Eye (tissue), 1 donor: ENCODE measurements around the gene DIS3.
"Not testable (repeated sequence)": the region's sequence is repeated elsewhere in the genome, so short reads cannot be mapped to it uniquely, and the experiment has no call there.

ENCODE experiments used
- DNase-seq: peaks from one replicate; pipeline ENCODE4 v3.0.0-alpha.2; 2015

Gene DIS3

DNA sequence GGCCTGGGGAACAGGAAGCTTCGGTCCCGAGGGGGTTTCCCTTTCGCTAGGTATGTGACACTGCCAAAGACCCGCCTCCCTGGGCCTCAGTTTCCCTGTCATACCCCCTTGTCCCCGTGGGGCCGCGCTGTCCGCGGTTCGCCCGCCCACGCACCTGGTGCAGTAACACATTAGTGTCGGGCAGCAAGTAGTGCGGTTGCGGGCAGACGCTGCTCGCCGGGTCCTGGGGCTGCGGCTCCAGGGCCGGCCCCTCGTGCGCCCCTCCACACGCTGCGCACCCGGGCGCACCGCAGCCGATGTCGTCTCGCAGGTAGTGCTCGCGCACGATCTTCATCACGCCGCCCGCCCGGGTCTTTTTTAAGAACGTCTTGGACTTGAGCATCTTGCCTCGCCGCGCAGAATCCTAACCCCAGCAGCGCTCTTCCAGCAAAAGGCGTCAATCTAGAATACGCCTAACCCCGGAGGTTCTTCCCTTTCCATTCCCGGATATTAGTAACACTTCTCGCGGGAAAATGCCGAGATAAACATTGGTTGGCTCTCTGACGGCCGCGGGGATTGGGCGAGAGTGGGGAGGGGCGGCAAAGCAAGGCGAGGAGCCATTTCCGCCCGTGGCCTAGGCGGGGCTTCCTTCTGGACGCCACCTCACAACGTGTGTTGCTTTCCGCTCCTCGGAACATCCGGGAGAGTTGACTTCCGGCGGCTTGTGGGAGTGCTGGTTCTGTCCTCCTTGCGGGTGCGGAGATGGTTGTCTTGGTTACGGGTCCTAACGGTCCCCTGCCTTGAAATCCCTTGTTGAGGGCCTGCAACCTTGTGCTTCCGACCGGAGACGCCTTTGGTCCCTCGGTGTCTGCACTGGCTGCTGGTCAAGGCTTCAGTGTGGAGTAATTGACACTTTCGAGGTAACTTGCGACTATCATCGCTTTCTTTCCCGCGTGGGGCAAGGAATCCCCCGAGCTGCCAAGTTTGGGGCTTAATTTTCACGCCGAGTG is at the start of gene DIS3, which contains the start of gene PIBF1:
DIS3 (minus strand) TSS at position 450 of the 989 bp plus-strand sequence; CDS start at position 382, 68 bp downstream.
PIBF1 (plus strand) TSS at position 683 of the 989 bp plus-strand sequence. CDS start 1,337 bp downstream, outside the sequence.
- peak; percentile 99 for DNase-seq

DNA sequence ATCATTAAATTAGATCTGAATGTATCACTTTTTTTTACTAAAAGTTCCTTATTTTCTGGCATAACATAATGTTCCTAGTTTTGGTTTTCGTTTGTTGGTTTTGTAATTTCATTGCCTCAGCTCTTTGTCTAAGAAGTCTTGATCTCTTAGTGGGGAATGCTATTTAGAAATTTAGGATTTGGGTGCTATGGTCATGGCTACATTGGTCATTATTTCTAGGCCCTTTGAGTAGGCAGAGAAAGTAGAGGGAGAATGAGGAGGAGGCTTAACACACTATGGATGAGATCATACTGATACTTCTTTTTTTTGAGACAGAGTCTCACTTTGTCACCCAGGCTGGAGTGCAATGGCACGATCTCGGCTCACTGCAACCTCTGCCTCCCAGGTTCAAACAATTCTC is 42.0 kb upstream of the DIS3 start:
- DNase-seq: no peak

DNA sequence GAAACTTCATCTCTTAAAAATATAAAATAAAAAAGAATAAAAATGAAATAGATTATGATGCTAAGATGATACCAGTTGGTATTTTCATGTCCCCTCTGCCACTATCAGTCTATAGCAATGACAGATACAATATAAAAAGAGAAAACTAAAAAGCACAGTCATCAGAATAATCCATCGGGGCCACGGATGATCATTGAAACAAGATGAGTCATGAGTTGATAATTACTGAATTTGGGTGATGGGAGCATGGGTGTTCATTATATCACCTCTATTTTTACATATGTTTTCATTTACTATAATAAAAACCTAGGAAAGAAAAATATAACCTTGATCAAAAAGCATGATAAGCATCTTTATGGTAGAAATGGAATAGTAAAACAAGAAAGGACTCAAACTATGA is 41.4 kb upstream of the DIS3 start:
- no peak for DNase-seq

DNA sequence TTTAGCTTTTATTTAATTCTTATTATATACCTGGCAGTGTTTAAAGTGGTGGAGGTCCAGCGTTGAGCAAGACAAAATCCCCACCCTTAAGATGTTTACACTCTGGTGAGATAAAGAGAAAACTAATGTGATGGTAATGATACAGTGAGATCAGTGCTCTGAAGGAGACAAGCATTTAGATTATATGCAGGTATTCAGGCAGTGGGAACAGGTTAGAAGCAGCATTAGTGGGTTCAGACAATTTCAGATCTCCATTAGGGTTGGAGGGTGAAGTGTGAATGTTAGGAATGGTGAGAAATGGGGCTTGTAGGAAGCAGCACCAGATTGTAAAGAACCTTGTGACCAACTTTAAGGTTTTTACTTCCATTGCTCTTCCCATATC is 39.2 kb upstream of the DIS3 start:
- no peak for DNase-seq

- DNase-seq: no peak
Observed at GRCh38 chr13:72820156-72820897, 38.6 kb upstream of the DIS3 start.

- DNase-seq: peak; percentile 65
Observed at GRCh38 chr13:72808917-72809500, 27.3 kb upstream of the DIS3 start.

DNA sequence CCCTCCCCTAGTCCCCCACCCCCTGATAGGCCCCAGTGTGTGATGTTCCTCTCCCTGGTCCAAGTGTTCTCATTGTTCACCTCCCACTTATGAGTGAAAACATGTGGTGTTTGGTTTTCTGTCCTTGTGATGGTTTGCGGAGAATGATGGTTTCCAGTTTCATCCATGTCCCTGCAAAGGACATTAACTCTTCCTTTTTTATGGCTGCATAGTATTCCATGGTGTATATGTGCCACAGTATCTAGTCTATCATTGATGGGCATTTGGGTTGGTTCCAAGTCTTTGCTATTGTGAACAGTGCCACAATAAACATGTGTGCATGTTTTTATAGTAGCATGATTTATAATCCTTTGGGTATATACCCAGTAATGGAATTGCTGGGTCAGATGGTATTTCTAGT is 24.8 kb upstream of the DIS3 start:
- DNase-seq: not testable (repeated sequence)

- DNase-seq: no peak
Observed at GRCh38 chr13:72805676-72806346, 24.1 kb upstream of the DIS3 start.

GRCh38 chr13:72804301-72804700 is 22.6 kb upstream of the DIS3 start:
- no peak for DNase-seq

GRCh38 chr13:72798817-72799216 is 17.1 kb upstream of the DIS3 start:
- no peak for DNase-seq

- no peak for DNase-seq
Observed at GRCh38 chr13:72792640-72793039, 10.9 kb upstream of the DIS3 start.

GRCh38 chr13:72788831-72789230 is 7.1 kb upstream of the DIS3 start:
- DNase-seq: no peak

DNA sequence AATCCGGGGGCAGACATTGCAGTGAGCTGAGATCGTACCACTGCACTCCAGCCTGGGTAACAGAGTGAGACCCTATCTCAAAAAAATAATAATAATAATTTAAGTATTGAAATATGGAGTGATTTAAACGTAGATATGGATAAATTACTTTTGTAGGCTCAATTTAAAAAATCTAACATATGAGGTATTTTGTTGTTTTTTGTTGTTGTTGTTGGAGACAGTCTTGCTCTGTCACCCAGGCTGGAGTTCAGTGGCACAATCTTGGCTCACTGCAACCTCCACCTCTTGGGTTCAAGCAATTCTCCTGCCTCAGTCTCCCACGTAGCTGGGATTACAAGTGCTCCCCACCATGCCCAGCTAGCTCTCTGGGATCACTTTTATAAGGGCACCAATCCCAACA is 3.0 kb upstream of the DIS3 start:
- DNase-seq: not testable (repeated sequence)

- DNase-seq: peak; percentile 35
Observed at GRCh38 chr13:72782717-72783116, 1.0 kb upstream of the DIS3 start.

- DNase-seq: no peak
Observed at GRCh38 chr13:72774019-72774418, 7.7 kb downstream of the DIS3 start.

DNA sequence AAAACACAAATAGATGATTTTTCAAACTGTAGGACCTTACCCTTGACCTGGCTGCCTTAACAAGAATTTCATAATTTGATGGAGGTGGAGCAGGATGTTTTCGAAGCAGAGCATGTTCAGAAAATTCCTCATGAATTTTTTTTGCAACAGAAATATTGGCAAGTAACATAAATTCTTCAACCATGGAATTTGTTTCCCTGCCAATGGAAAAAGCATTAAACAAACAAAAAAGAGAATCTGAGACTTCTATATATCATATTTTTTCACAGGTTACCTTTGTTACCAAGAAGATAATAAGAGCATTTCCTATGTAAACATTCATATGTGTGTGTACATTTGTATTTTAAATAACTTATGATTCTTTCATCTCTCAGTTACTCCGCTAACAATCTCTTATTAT is 18.3 kb downstream of the DIS3 start:
- no peak for DNase-seq

- no peak for DNase-seq
Observed at GRCh38 chr13:72760189-72760588, 21.5 kb downstream of the DIS3 start.

GRCh38 chr13:72757792-72758535 is 23.7 kb downstream of the DIS3 start:
- no peak for DNase-seq

- DNase-seq: no peak
Observed at GRCh38 chr13:72754111-72754510, 27.6 kb downstream of the DIS3 start.

DNA sequence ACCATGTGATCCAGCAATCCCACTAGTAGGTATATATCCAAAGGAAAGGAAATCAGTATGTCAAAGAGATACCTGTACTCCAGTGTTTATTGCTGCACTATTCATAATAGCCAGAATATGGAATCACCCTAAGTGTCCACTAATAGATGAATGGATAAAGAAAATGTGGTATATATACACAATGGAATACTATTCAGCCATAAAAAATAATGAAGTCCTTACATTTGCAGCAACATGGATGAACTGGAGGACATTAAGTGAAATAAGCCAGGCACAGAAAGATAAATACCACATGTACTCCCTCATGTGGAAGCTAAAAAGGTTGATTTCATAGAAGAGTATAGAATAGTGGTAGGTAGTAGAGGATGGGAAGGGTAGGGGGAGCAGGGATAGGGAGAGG is 30.5 kb downstream of the DIS3 start:
- no peak for DNase-seq

GRCh38 chr13:72745260-72745659 is 36.4 kb downstream of the DIS3 start:
- no peak for DNase-seq

DNA sequence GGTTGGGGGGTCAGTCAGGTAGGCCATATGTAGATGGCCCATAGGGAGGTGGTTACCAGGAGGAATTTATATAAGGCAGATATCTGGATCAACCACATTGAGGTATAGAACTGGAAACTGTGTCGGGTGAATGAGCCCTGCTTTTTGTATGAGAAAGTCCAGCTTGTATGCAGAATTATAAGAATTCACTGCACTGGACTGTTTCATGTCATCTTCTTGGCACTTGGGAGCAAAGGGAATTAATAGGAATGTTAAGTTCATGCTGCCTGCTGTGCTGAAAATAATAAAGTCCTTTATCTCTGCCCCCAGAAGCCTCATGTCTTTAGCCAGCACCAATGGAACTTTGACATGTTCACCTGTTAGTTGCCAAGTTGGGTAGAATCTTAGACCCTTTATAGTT is 41.7 kb downstream of the DIS3 start:
- no peak for DNase-seq
